SK-N-SH treated with all-trans-retinoic acid at 6 μM for 48 hours (cell line): ENCODE data around the gene PLEKHH1.

Source experiments
- ATAC-seq: fragments of 200-7000 bp; cut with Tn5 transposase; 3 replicates; pipeline ENCODE4 v1.9.1; 2020; ENCODE audit warnings: mild to moderate bottlenecking, moderate library complexity
- ARNTL ChIP-seq: fragments of 450-650 bp; formaldehyde crosslinking; IDR thresholded peaks from 2 replicates; pipeline ENCODE4 v1.5.0; 2020; ENCODE audit warnings: low read depth, mild to moderate bottlenecking, moderate library complexity, borderline replicate concordance
- BACH2 ChIP-seq: fragments of 250-450 bp; sonication (Bioruptor Pico); IDR thresholded peaks from 2 replicates; pipeline ENCODE4 v1.9.0; 2021; ENCODE audit warnings: mild to moderate bottlenecking, borderline replicate concordance
- CSDC2 ChIP-seq: fragments of 250-450 bp; sonication (Bioruptor Pico); IDR thresholded peaks from 2 replicates; pipeline ENCODE4 v1.5.0; 2020; ENCODE audit warnings: mild to moderate bottlenecking, moderate library complexity
- CSRNP3 ChIP-seq: fragments of 250-450 bp; sonication (Bioruptor Pico); IDR thresholded peaks from 2 replicates; pipeline ENCODE4 v1.5.1; 2021; ENCODE audit warnings: mild to moderate bottlenecking, moderate library complexity
- PATZ1 ChIP-seq: fragments of 250-450 bp; sonication (Bioruptor Pico); IDR thresholded peaks from 2 replicates; pipeline ENCODE4 v1.8.0; 2020; ENCODE audit warnings: mild to moderate bottlenecking, moderate library complexity, borderline replicate concordance
- PPARA ChIP-seq: fragments of 250-450 bp; sonication (Bioruptor Pico); IDR thresholded peaks from 2 replicates; pipeline ENCODE4 v1.5.0; 2020; ENCODE audit warnings: mild to moderate bottlenecking, borderline replicate concordance
- RARB ChIP-seq: fragments of 250-450 bp; sonication (Bioruptor Pico); IDR thresholded peaks from 2 replicates; pipeline ENCODE4 v1.8.0; 2021; ENCODE audit warnings: mild to moderate bottlenecking, moderate library complexity
- SNAI2 ChIP-seq: fragments of 250-450 bp; sonication (Bioruptor Pico); IDR thresholded peaks from 2 replicates; pipeline ENCODE4 v1.5.0; 2020; ENCODE audit warnings: mild to moderate bottlenecking, moderate library complexity
- TCF4 ChIP-seq: fragments of 250-450 bp; sonication (Bioruptor Pico); IDR thresholded peaks from 2 replicates; pipeline ENCODE4 v1.8.0; 2021; ENCODE audit warnings: mild to moderate bottlenecking, moderate library complexity, borderline replicate concordance
- TOX ChIP-seq: fragments of 250-450 bp; sonication (Bioruptor Pico); IDR thresholded peaks from 2 replicates; pipeline ENCODE4 v1.8.0; 2021; ENCODE audit warnings: mild to moderate bottlenecking, moderate library complexity, borderline replicate concordance
- TSHZ2 ChIP-seq: fragments of 250-450 bp; sonication (Bioruptor Pico); IDR thresholded peaks from 2 replicates; pipeline ENCODE4 v1.5.0; 2020; ENCODE audit warnings: mild to moderate bottlenecking, moderate library complexity
- ZC3H10 ChIP-seq: fragments of 250-450 bp; sonication (Bioruptor Pico); IDR thresholded peaks from 2 replicates; pipeline ENCODE4 v1.5.1; 2021; ENCODE audit warnings: mild to moderate bottlenecking, moderate library complexity
- ZFP3 ChIP-seq: fragments of 250-450 bp; sonication (Bioruptor Pico); IDR thresholded peaks from 2 replicates; pipeline ENCODE4 v1.5.0; 2020; ENCODE audit warnings: mild to moderate bottlenecking, moderate library complexity
- ZFP30 ChIP-seq: fragments of 450-650 bp; formaldehyde crosslinking; IDR thresholded peaks from 2 replicates; pipeline ENCODE4 v1.5.0; 2022; ENCODE audit warnings: mild to moderate bottlenecking, moderate library complexity
- ZNF565 ChIP-seq: fragments of 450-650 bp; formaldehyde crosslinking; conservative IDR thresholded peaks from 2 replicates; pipeline ENCODE4 v1.5.0; 2020; ENCODE audit warnings: low read depth, mild to moderate bottlenecking, moderate library complexity
- ZNF70 ChIP-seq: fragments of 450-650 bp; formaldehyde crosslinking; IDR thresholded peaks from 2 replicates; pipeline ENCODE4 v1.5.0; 2020; ENCODE audit warnings: mild to moderate bottlenecking, moderate library complexity
- ZNF8 ChIP-seq: fragments of 450-650 bp; formaldehyde crosslinking; IDR thresholded peaks from 2 replicates; pipeline ENCODE4 v1.5.0; 2020; ENCODE audit warnings: mild to moderate bottlenecking, moderate library complexity

Gene PLEKHH1

GRCh38 chr14:67514650-67515385 lies 18.3 kb upstream of the PLEKHH1 start (continued):
- TF ChIP-seq TSHZ2 (CRISPR knock-in tag) = no peak
- TF ChIP-seq RARB (CRISPR knock-in tag) = no peak

- ATAC-seq = peak; percentile 35
- TF ChIP-seq ZNF70 (CRISPR knock-in tag) (no peak), TSHZ2 (CRISPR knock-in tag) (no peak), TCF4 (no peak), RARB (CRISPR knock-in tag) (no peak)
These were observed 17.6 kb upstream of the PLEKHH1 start for GRCh38 chr14:67515386-67516079.

GRCh38 chr14:67516676-67517075 lies 16.4 kb upstream of the PLEKHH1 start:
- ATAC-seq = no peak
- TF ChIP-seq CSRNP3 (CRISPR knock-in tag) (no peak), ZFP30 (CRISPR knock-in tag) (no peak), SNAI2 (CRISPR knock-in tag) (no peak), PATZ1 (no peak)

GRCh38 chr14:67517083-67517482 lies 16.0 kb upstream of the PLEKHH1 start:
- TF ChIP-seq ZFP3 (CRISPR knock-in tag) = no peak
- no peak for TF ChIP-seq ARNTL (CRISPR knock-in tag)
- TF ChIP-seq PPARA (CRISPR knock-in tag) = no peak
- TF ChIP-seq TOX (CRISPR knock-in tag) = no peak
- no peak for TF ChIP-seq BACH2
- no peak for TF ChIP-seq CSRNP3 (CRISPR knock-in tag)
- no peak for TF ChIP-seq ZNF565
- TF ChIP-seq CSDC2 = no peak
- TF ChIP-seq ZNF8 (CRISPR knock-in tag) = no peak
- no peak for TF ChIP-seq RARB (CRISPR knock-in tag)
- TF ChIP-seq SNAI2 (CRISPR knock-in tag) = no peak
- TF ChIP-seq ZC3H10 (CRISPR knock-in tag) = no peak
- TF ChIP-seq TCF4 = no peak
- 0 out of 3 replicates have a peak, but pooled peaks have one; percentile 9 for ATAC-seq
